HEK293 (cell line): ENCODE results near the gene ENAM.

ENCODE experiments used
- CTCF ChIA-PET: fragments of 350-600 bp; formaldehyde crosslinking; extraction: SDS; loops from one replicate; lab custom pipeline; 2021; ENCODE audit warnings: antibody characterized with exemption; lab: Yijun Ruan, JAX
- POLR2A ChIA-PET: fragments of 300-600 bp; formaldehyde crosslinking; extraction: SDS; loops from one replicate; lab custom pipeline; 2020; ENCODE audit warnings: antibody characterized with exemption, inconsistent platforms; lab: Yijun Ruan, JAX
- H3K27ac ChIP-seq: fragments of 200-500 bp; sonication (Bioruptor generic); 2 replicates; pipeline ENCODE4 v1.5.1; 2014; ENCODE audit warnings: low read depth, low read length, control low read depth, inconsistent platforms; ENCODE audit errors: extremely low read depth
- H3K36me3 ChIP-seq, 2 experiments: fragments of 200-500 bp in 1 of 2; sonication (Bioruptor generic) in 1 of 2; 1 replicate in 1 of 2; 2 replicates in 1 of 2; pipeline ENCODE4 v1.5.1; 2014 to 2017; ENCODE audit warnings: inconsistent platforms in 2 of 2, low read length in 2 of 2; ENCODE audit not compliant: control insufficient read depth in 2 of 2, insufficient read depth in 1 of 2
- H3K4me1 ChIP-seq: fragments of 200-500 bp; sonication (Bioruptor generic); 2 replicates; pipeline ENCODE4 v1.5.1; 2014; ENCODE audit warnings: mild to moderate bottlenecking, low read length, inconsistent platforms; ENCODE audit not compliant: control insufficient read depth, insufficient read depth
- H3K4me3 ChIP-seq: 2 replicates; pipeline ENCODE4 v1.5.1; 2011; ENCODE audit warnings: low read depth, mild to moderate bottlenecking, control low read depth, low read length, moderate library complexity
- H3K9me3 ChIP-seq: fragments of 200-500 bp; sonication (Bioruptor generic); 2 replicates; pipeline ENCODE4 v1.5.1; 2014; ENCODE audit warnings: low read depth, low read length, inconsistent platforms; ENCODE audit not compliant: control insufficient read depth, insufficient read depth
- EGR2 ChIP-seq: fragments of 450-650 bp; formaldehyde crosslinking; IDR thresholded peaks from 2 replicates; pipeline ENCODE4 v1.5.1; 2016; ENCODE audit warnings: low read depth, missing biosample characterization, missing genetic modification characterization
- HIC1 ChIP-seq: fragments of 450-650 bp; formaldehyde crosslinking; IDR thresholded peaks from 2 replicates; pipeline ENCODE4 v1.5.1; 2016; ENCODE audit warnings: missing biosample characterization, missing genetic modification characterization
- KLF10 ChIP-seq: fragments of 450-650 bp; IDR thresholded peaks from 2 replicates; pipeline ENCODE4 v1.5.1; 2018; ENCODE audit warnings: missing biosample characterization, mild to moderate bottlenecking, missing genetic modification characterization
- KLF9 ChIP-seq: fragments of 450-650 bp; formaldehyde crosslinking; IDR thresholded peaks from 2 replicates; pipeline ENCODE4 v1.5.1; 2016; ENCODE audit warnings: missing biosample characterization, missing genetic modification characterization, low read depth
- REST ChIP-seq: fragments of 450-650 bp; formaldehyde crosslinking; IDR thresholded peaks from 2 replicates; pipeline ENCODE4 v1.5.1; 2016; ENCODE audit warnings: missing biosample characterization, missing genetic modification characterization
- TSHZ1 ChIP-seq: fragments of 450-650 bp; formaldehyde crosslinking; IDR thresholded peaks from 2 replicates; pipeline ENCODE4 v1.5.1; 2016; ENCODE audit warnings: missing biosample characterization, missing genetic modification characterization, borderline replicate concordance
- ZBTB1 ChIP-seq: fragments of 450-650 bp; formaldehyde crosslinking; IDR thresholded peaks from 2 replicates; pipeline ENCODE4 v1.5.1; 2016; ENCODE audit warnings: missing biosample characterization, missing genetic modification characterization
- ZBTB49 ChIP-seq: fragments of 450-650 bp; formaldehyde crosslinking; IDR thresholded peaks from 2 replicates; pipeline ENCODE4 v1.5.1; 2016; ENCODE audit warnings: missing biosample characterization, missing genetic modification characterization, low read depth
- ZBTB7A ChIP-seq: fragments of 450-650 bp; formaldehyde crosslinking; IDR thresholded peaks from 2 replicates; pipeline ENCODE4 v1.5.1; 2016; ENCODE audit warnings: low read depth, missing biosample characterization, missing genetic modification characterization
- ZNF175 ChIP-seq: fragments of 450-650 bp; formaldehyde crosslinking; IDR thresholded peaks from 2 replicates; pipeline ENCODE4 v1.5.1; 2016; ENCODE audit warnings: missing biosample characterization, missing genetic modification characterization
- ZNF239 ChIP-seq: fragments of 450-650 bp; formaldehyde crosslinking; IDR thresholded peaks from 2 replicates; pipeline ENCODE4 v1.5.1; 2016; ENCODE audit warnings: missing biosample characterization, missing genetic modification characterization
- ZNF391 ChIP-seq: fragments of 450-650 bp; formaldehyde crosslinking; IDR thresholded peaks from 2 replicates; pipeline ENCODE4 v1.5.1; 2016; ENCODE audit warnings: low read depth, missing biosample characterization, missing genetic modification characterization, borderline replicate concordance
- ZNF423 ChIP-seq: fragments of 450-650 bp; formaldehyde crosslinking; IDR thresholded peaks from 2 replicates; pipeline ENCODE4 v1.5.1; 2016; ENCODE audit warnings: missing biosample characterization, missing genetic modification characterization
- ZNF473 ChIP-seq: fragments of 450-650 bp; formaldehyde crosslinking; IDR thresholded peaks from 2 replicates; pipeline ENCODE4 v1.5.1; 2017; ENCODE audit warnings: missing biosample characterization, missing genetic modification characterization
- ZNF510 ChIP-seq: fragments of 450-650 bp; formaldehyde crosslinking; IDR thresholded peaks from 2 replicates; pipeline ENCODE4 v1.5.1; 2018; ENCODE audit warnings: mild to moderate bottlenecking, missing genetic modification characterization, missing biosample characterization; ENCODE audit not compliant: insufficient replicate concordance
- ZNF530 ChIP-seq: fragments of 450-650 bp; formaldehyde crosslinking; IDR thresholded peaks from 2 replicates; pipeline ENCODE4 v1.5.1; 2016; ENCODE audit warnings: low read depth, missing biosample characterization, missing genetic modification characterization
- ZNF701 ChIP-seq: fragments of 450-650 bp; formaldehyde crosslinking; IDR thresholded peaks from 2 replicates; pipeline ENCODE4 v1.5.1; 2016; ENCODE audit warnings: missing biosample characterization, missing genetic modification characterization
- ZNF792 ChIP-seq: fragments of 450-650 bp; formaldehyde crosslinking; IDR thresholded peaks from 2 replicates; pipeline ENCODE4 v1.5.1; 2016; ENCODE audit warnings: missing biosample characterization, missing genetic modification characterization
- ZNF837 ChIP-seq: fragments of 450-650 bp; formaldehyde crosslinking; IDR thresholded peaks from 2 replicates; pipeline ENCODE4 v1.5.1; 2016; ENCODE audit warnings: missing biosample characterization, missing genetic modification characterization
- ZSCAN5A ChIP-seq: fragments of 450-650 bp; formaldehyde crosslinking; IDR thresholded peaks from 2 replicates; pipeline ENCODE4 v1.5.1; 2016; ENCODE audit warnings: missing biosample characterization, missing genetic modification characterization

The ENAM gene

GRCh38 chr4:70634482-70634881 is 5.9 kb downstream of the ENAM start:
- TF ChIP-seq ZNF701 (tag by site-specific recombination) (no peak), ZNF239 (tag by site-specific recombination) (no peak), ZBTB7A (tag by site-specific recombination) (no peak), TSHZ1 (tag by site-specific recombination) (no peak), HIC1 (tag by site-specific recombination) (no peak), ZNF792 (no peak), EGR2 (tag by site-specific recombination) (no peak), ZNF510 (no peak), REST (no peak), KLF10 (tag by site-specific recombination) (no peak), ZSCAN5A (tag by site-specific recombination) (no peak), ZBTB49 (tag by site-specific recombination) (no peak), KLF9 (no peak), ZNF837 (no peak), ZBTB1 (tag by site-specific recombination) (no peak), ZNF175 (tag by site-specific recombination) (no peak), ZNF391 (no peak), ZNF423 (no peak), ZNF473 (tag by site-specific recombination) (no peak), ZNF530 (tag by site-specific recombination) (no peak)
- CTCF ChIA-PET: no interaction called here
- H3K9me3 ChIP-seq: no peaks in the 10 kb centered on the region
- no peaks in the 10 kb centered on the region for H3K36me3 ChIP-seq
- POLR2A ChIA-PET: no interaction called here
- H3K27ac ChIP-seq: no peak overlapping the region
- no peaks in the 10 kb centered on the region for H3K4me1 ChIP-seq
- H3K4me3 ChIP-seq: no peak overlapping the region
